Endothelial cell (in vitro differentiated cells): ENCODE results near the gene TCHHL1. TPM values are rescaled to one million over a fixed set of nuclear protein-coding genes. Genes with fewer than 3 reads are reported as not detected.

Experiments
- DNase-seq: peaks from one replicate; pipeline ENCODE4 v3.0.0; 2021; ENCODE audit warnings: low spot score
- H3K27ac Mint-ChIP-seq: one replicate; pipeline ENCODE4 v1.8.0; 2021; ENCODE audit warnings: mixed read lengths, inconsistent platforms; ENCODE audit not compliant: unreplicated experiment
- H3K27me3 Mint-ChIP-seq: one replicate; pipeline ENCODE4 v1.8.0; 2021; ENCODE audit warnings: mild to moderate bottlenecking, moderate library complexity, mixed read lengths, inconsistent platforms; ENCODE audit not compliant: unreplicated experiment
- H3K36me3 Mint-ChIP-seq: one replicate; pipeline ENCODE4 v1.8.0; 2021; ENCODE audit warnings: mild to moderate bottlenecking, low read depth, mixed read lengths, inconsistent platforms; ENCODE audit not compliant: unreplicated experiment
- H3K4me1 Mint-ChIP-seq: one replicate; pipeline ENCODE4 v1.8.0; 2021; ENCODE audit warnings: mild to moderate bottlenecking, mixed read lengths, inconsistent platforms; ENCODE audit not compliant: unreplicated experiment
- H3K4me3 Mint-ChIP-seq: one replicate; pipeline ENCODE4 v1.8.0; 2021; ENCODE audit warnings: mild to moderate bottlenecking, mixed read lengths, inconsistent platforms; ENCODE audit not compliant: unreplicated experiment
- H3K9me3 Mint-ChIP-seq: one replicate; pipeline ENCODE4 v1.8.0; 2021; ENCODE audit warnings: mixed read lengths, inconsistent platforms; ENCODE audit not compliant: unreplicated experiment
- CTCF ChIP-seq: fragments of 200-600 bp; sonication (generic); IDR thresholded peaks from one replicate; pipeline ENCODE4 v1.5.0; 2021; ENCODE audit warnings: antibody characterized with exemption; ENCODE audit not compliant: unreplicated experiment
- total RNA-seq: library from RNA; stranded (reverse); fragmentation: NEBNext Ultra II Directional; extraction: Animal tissue kit (Norgen Biotek cat#: 25700); gene quantifications from one replicate; pipeline ENCODE4 v1.2.1, GENCODE V29; 2021; ENCODE audit not compliant: unreplicated experiment

The TCHHL1 gene
- total RNA-seq, 1 donor from 2014 or later: not detected

- no peak overlapping the region for H3K27ac Mint-ChIP-seq
Measured at GRCh38 chr1:152039886-152040285, 49.0 kb downstream of the TCHHL1 start.

DNA sequence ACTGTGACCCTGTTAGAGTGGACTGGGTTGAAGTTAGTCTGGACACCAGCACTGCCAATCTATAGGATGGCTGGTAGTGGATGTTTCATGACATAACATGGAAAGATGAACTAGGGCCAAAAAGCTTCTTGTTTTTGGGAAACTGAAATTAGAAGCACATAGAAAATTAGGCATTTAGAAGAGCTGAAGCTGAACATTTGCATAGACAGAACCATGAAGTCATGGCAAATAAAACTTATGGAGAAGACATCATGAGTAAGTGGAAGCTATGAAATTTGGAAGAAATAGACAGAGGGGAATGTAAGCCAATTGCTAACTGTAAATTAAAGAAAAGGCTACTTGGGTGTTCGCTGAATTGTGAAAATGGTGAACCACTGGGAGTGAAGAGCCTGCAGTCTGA, 49.4 kb downstream of the TCHHL1 start:
- Mint-ChIP-seq H3K4me3 (no peak overlapping the region), H3K4me1 (peaks cover 28% of the 10 kb centered on the region), H3K27ac (no peak overlapping the region), H3K9me3 (no peaks in the 10 kb centered on the region), H3K27me3 (peaks cover 12% of the 10 kb centered on the region), H3K36me3 (peaks cover 11% of the 10 kb centered on the region)
- no peak for DNase-seq
- no peak for TF ChIP-seq CTCF

More at GRCh38 chr1:152039886-152040285, 49.0 kb downstream of the TCHHL1 start:
- no peaks in the 10 kb centered on the region for H3K9me3 Mint-ChIP-seq
- no peak overlapping the region for H3K4me3 Mint-ChIP-seq
- peaks cover 31% of the 10 kb centered on the region for H3K4me1 Mint-ChIP-seq
- DNase-seq: no peak
- TF ChIP-seq CTCF: no peak
- H3K36me3 Mint-ChIP-seq: peaks cover 11% of the 10 kb centered on the region
- H3K27me3 Mint-ChIP-seq: peaks cover 12% of the 10 kb centered on the region

DNA sequence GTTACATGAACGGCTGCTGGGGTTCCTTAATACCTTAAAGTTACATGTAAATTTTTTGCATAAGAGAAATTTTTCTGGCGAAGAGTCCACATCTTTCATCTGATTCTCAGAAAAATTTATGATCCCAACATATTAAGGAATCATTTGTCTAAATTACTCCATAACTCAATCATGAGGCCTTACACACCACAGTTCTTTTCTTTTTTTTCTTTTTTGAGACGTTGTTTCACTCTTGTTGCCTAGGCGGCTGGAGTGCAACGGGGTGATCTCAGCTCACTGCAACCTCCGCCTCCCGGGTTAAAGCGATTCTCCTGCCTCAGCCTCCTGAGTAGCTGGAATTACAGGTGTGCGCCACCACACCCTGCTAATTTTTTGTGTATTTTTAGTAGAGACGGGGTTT, 50.0 kb downstream of the TCHHL1 start:
- Mint-ChIP-seq H3K27me3 (peaks cover 10% of the 10 kb centered on the region), H3K9me3 (no peaks in the 10 kb centered on the region), H3K4me3 (no peak overlapping the region), H3K27ac (no peak overlapping the region), H3K36me3 (peaks cover 12% of the 10 kb centered on the region), H3K4me1 (peaks cover 27% of the 10 kb centered on the region)
- TF ChIP-seq CTCF: no peak
- no peak for DNase-seq

DNA sequence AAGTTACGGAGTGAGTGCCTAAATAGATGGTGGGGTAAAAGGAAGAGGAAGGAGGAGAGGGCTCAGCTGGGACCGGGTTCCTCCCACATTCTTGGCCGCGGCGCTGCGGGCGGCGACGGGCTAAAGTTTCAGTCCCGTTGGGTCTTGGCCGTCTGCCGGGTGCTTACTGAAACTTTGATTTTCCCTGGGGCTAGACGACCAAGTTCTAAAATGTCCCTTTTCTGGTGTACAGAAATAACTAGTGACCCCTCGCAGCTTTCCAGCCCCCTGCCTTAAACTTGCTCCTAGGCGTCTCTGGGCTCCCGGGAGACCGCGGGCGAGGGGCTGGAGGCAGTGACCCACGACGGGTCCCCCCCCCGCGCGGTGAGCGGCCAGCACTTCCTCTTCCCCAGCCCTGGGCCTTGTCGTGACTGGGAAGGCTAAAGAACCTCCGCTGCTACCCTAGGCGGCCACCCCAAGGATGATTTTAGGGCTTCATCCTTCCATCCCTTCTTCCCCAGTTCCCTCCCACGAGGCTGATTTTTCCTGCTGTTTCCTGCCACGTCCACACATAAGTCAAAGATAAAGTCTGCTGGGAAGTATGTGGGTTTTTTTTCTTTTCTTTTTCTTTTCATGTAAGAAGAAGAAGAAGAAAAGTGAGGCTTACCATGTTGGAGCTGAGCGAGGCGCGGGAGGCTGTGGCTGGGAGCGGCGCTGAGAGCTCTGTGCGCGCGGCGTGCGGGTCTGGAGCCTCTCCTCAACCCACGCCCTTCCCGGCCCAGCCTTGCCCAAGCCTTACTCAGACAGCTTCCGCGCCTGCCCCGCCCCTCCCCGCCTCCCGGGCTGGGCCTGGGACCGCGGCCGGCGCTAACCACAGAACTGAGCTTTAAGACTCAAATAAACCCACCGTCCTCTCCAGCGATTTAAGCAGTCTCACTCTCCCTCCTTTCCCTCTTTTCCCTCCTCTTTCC, 52.3 kb downstream of the TCHHL1 start, which contains the start of gene S100A11:
S100A11 (minus strand) TSS at position 738 of the 950 bp plus-strand sequence; CDS start at position 649, 89 bp downstream.
- Mint-ChIP-seq H3K4me1 (peaks cover 37% of the 10 kb centered on the region), H3K36me3 (peaks cover 30% of the 10 kb centered on the region), H3K9me3 (no peaks in the 10 kb centered on the region), H3K4me3 (peak within 1 kb of the TSS; percentile 100), H3K27ac (peak within 1 kb of the TSS; percentile 99), H3K27me3 (peaks cover 14% of the 10 kb centered on the region)
- DNase-seq: peak; percentile 84
- no peak for TF ChIP-seq CTCF
